ENCODE results near the gene TNKS2. TPM values are rescaled to one million over a fixed set of nuclear protein-coding genes. Genes with fewer than 3 reads are reported as not detected.

Gene TNKS2
- polyA plus RNA-seq, 1 of the 3 experiments (the other 2 are of a cell fraction) = 12.5 TPM

- no peak overlapping the region for H3K27ac ChIP-seq (ENCODE audit: low read depth in 2 of 2, low read length in 1 of 2)
- no peaks in the 10 kb centered on the region for H3K27me3 ChIP-seq (ENCODE audit: insufficient read depth)
- H2AFZ ChIP-seq (ENCODE audit: low read depth) = no peak overlapping the region
- H3K4me1 ChIP-seq (ENCODE audit: control insufficient read depth in 1 of 2, insufficient read depth in 2 of 2, low read depth in 1 of 2, low read length in 1 of 2) = no peaks in the 10 kb centered on the region
- no peak for DNase-seq
- ChIA-PET CTCF (no interaction called here), POLR2A (no interaction called here)
- H3K79me2 ChIP-seq (ENCODE audit: insufficient read depth) = no peaks in the 10 kb centered on the region
- H3K36me3 ChIP-seq (replicated peaks in 1 of 2; ENCODE audit: control insufficient read depth in 1 of 2, insufficient read depth in 2 of 2, low read length in 1 of 2) = no peaks in the 10 kb centered on the region
- WGBS (ENCODE audit: low lambda C conversion rate) = 95% methylated on average over 1 of the region's 1 CpG
- no peak overlapping the region for H3K9ac ChIP-seq
- H3K9me2 ChIP-seq = no peaks in the 10 kb centered on the region
- H4K20me1 ChIP-seq (ENCODE audit: insufficient read depth) = no peaks in the 10 kb centered on the region
- H3K4me3 ChIP-seq (ENCODE audit: low read depth in 2 of 2, low read length in 1 of 2) = no peak overlapping the region
- H3K9me3 ChIP-seq = no peaks in the 10 kb centered on the region
- no peaks in the 10 kb centered on the region for H3F3A ChIP-seq (replicated peaks; ENCODE audit: insufficient read depth)
- H3K4me2 ChIP-seq = no peak overlapping the region
- TF ChIP-seq FOXJ3 (CRISPR knock-in tag; IDR thresholded peaks at IDR 0.05) (no peak), GATA2 (CRISPR knock-in tag; IDR thresholded peaks at IDR 0.05) (no peak), IRF3 (IDR thresholded peaks at IDR 0.05; ENCODE audit: low read depth, low read length) (no peak), MEF2A (IDR thresholded peaks at IDR 0.05; ENCODE audit: borderline replicate concordance, low read depth) (no peak), REST (IDR thresholded peaks at IDR 0.05; ENCODE audit: low read depth, low read length) (no peak), RXRA (IDR thresholded peaks at IDR 0.05; ENCODE audit: borderline replicate concordance, low read depth) (no peak), CHD2 (IDR thresholded peaks at IDR 0.05; ENCODE audit: low read length, partially characterized antibody) (no peak)
Observed at GRCh38 chr10:91875779-91876178, 77.6 kb downstream of the TNKS2 start.

- no peaks in the 10 kb centered on the region for H3F3A ChIP-seq (replicated peaks; ENCODE audit: insufficient read depth)
- no peaks in the 10 kb centered on the region for H3K36me3 ChIP-seq (replicated peaks in 1 of 2; ENCODE audit: control insufficient read depth in 1 of 2, insufficient read depth in 2 of 2, low read length in 1 of 2)
- H3K27ac ChIP-seq (ENCODE audit: low read depth in 2 of 2, low read length in 1 of 2) = no peak overlapping the region
- 82% methylated on average over 7 of the region's 7 CpGs for WGBS (ENCODE audit: low lambda C conversion rate)
- no peak for DNase-seq
- no peaks in the 10 kb centered on the region for H3K9me2 ChIP-seq
- H2AFZ ChIP-seq (ENCODE audit: low read depth) = peak overlapping the region; percentile 8; the same call in 1 of the 2 replicates
- H3K9ac ChIP-seq = no peak overlapping the region
- no peaks in the 10 kb centered on the region for H3K27me3 ChIP-seq (ENCODE audit: insufficient read depth)
- CTCF ChIA-PET = interaction anchor here (1.0 to 1.2 kb wide), 2 partner anchors 23 to 26 kb away, joined by 3 read pairs; no protein-coding TSS in a partner anchor
- H4K20me1 ChIP-seq (ENCODE audit: insufficient read depth) = no peaks in the 10 kb centered on the region
- TF ChIP-seq MAX (IDR thresholded peaks at IDR 0.05; ENCODE audit: low read depth) = no peak
- TF ChIP-seq NFIC (IDR thresholded peaks at IDR 0.05; ENCODE audit: borderline replicate concordance) = no peak
- no peak for TF ChIP-seq POLR2AphosphoS5 (IDR thresholded peaks at IDR 0.05; ENCODE audit: low read depth, low read length)
- TF ChIP-seq ZBTB33 (IDR thresholded peaks at IDR 0.05; ENCODE audit: borderline replicate concordance, low read depth) = no peak
- TF ChIP-seq PBX3 (IDR thresholded peaks at IDR 0.05) = no peak
- no peak for TF ChIP-seq TEAD4 (IDR thresholded peaks at IDR 0.05; ENCODE audit: borderline replicate concordance, insufficient read depth)
- no peak for TF ChIP-seq MEF2A (IDR thresholded peaks at IDR 0.05; ENCODE audit: borderline replicate concordance, low read depth)
- TF ChIP-seq GATA2 (CRISPR knock-in tag; IDR thresholded peaks at IDR 0.05) = no peak
- no peaks in the 10 kb centered on the region for H3K9me3 ChIP-seq
- POLR2A ChIA-PET = no interaction called here
- H3K4me1 ChIP-seq (ENCODE audit: control insufficient read depth in 1 of 2, insufficient read depth in 2 of 2, low read depth in 1 of 2, low read length in 1 of 2) = no peaks in the 10 kb centered on the region; a peak in 1 of 4 replicates
- no peak overlapping the region for H3K4me3 ChIP-seq (ENCODE audit: low read depth in 2 of 2, low read length in 1 of 2)
- H3K4me2 ChIP-seq = no peak overlapping the region
- H3K79me2 ChIP-seq (ENCODE audit: insufficient read depth) = no peaks in the 10 kb centered on the region
Observed at GRCh38 chr10:91879515-91880170, 81.4 kb downstream of the TNKS2 start.
